Upper lobe of right lung (tissue), 1 donor: ENCODE measurements around the gene TAF4. TPM values are rescaled to one million over a fixed set of nuclear protein-coding genes. Genes with fewer than 3 reads are reported as not detected.

Source experiments
- ATAC-seq: fragments of 200-7000 bp; cut with Tn5 transposase; one replicate; pipeline ENCODE4 v1.9.1; 2020; ENCODE audit warnings: mild to moderate bottlenecking, moderate library complexity
- DNase-seq: peaks from one replicate; pipeline ENCODE4 v3.0.0-alpha.2; 2020
- H3K27ac ChIP-seq: fragments of 200-600 bp; one replicate; pipeline ENCODE4 v1.8.0; 2022
- H3K27me3 ChIP-seq: fragments of 200-600 bp; one replicate; pipeline ENCODE4 v1.8.0; 2022; ENCODE audit warnings: mild to moderate bottlenecking
- H3K36me3 ChIP-seq: fragments of 200-600 bp; one replicate; pipeline ENCODE4 v1.8.0; 2022
- H3K4me1 ChIP-seq: fragments of 200-600 bp; one replicate; pipeline ENCODE4 v1.8.0; 2022
- H3K4me3 ChIP-seq: fragments of 200-600 bp; one replicate; pipeline ENCODE4 v1.8.0; 2022; ENCODE audit warnings: mild to moderate bottlenecking
- H3K9me3 ChIP-seq: fragments of 200-600 bp; one replicate; pipeline ENCODE4 v1.8.0; 2022
- intact Hi-C: fragments of 100-400 bp; cut with DNase I; formaldehyde crosslinking; loops from one replicate; pipeline ENCODE4 v1.11.0; 2022
- total RNA-seq: library from RNA; stranded (reverse); fragmentation: NEBNext Ultra II Directional; extraction: Animal tissue kit (Norgen Biotek cat#: 25700); gene quantifications from one replicate; pipeline ENCODE4 v1.2.1, GENCODE V29; 2021
- TF ChIP-seq, protein P1 (sequence below): fragments of 200-600 bp; IDR thresholded peaks from one replicate; pipeline ENCODE4 v1.8.0; 2022; ENCODE audit warnings: antibody characterized with exemption
- donor health status: DM: no; HTN: yes; CAD: no; lungs with severe emphysema.

The TAF4 gene
- total RNA-seq, 1 donor from 2014 or later = 19.6 TPM

DNA sequence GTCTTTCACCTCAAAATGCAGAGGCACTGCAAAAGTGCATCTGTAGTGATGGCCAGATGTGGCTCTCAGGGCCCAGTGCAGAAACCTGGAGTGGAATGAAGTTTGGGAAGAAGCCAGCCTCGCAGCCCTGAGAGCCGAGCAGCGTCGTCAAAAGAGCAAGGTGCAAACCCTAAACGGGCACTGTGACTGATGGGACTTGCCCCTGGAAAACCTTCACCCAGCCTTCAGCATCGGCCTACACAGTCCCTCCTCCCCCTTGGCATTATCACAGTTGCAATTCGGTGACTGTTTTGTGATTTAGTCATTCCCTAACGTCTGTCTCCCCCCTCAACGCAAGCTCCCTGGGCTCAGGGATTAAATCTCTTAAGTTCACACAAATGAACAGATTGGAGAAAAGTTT is 38.6 kb downstream of the TAF4 start:
- H3K4me1 ChIP-seq = peaks cover 28% of the 10 kb centered on the region
- H3K27me3 ChIP-seq = no peaks in the 10 kb centered on the region
- H3K9me3 ChIP-seq = no peaks in the 10 kb centered on the region
- no peak overlapping the region for H3K4me3 ChIP-seq
- no peaks in the 10 kb centered on the region for H3K36me3 ChIP-seq
- TF ChIP-seq, protein P1, sequence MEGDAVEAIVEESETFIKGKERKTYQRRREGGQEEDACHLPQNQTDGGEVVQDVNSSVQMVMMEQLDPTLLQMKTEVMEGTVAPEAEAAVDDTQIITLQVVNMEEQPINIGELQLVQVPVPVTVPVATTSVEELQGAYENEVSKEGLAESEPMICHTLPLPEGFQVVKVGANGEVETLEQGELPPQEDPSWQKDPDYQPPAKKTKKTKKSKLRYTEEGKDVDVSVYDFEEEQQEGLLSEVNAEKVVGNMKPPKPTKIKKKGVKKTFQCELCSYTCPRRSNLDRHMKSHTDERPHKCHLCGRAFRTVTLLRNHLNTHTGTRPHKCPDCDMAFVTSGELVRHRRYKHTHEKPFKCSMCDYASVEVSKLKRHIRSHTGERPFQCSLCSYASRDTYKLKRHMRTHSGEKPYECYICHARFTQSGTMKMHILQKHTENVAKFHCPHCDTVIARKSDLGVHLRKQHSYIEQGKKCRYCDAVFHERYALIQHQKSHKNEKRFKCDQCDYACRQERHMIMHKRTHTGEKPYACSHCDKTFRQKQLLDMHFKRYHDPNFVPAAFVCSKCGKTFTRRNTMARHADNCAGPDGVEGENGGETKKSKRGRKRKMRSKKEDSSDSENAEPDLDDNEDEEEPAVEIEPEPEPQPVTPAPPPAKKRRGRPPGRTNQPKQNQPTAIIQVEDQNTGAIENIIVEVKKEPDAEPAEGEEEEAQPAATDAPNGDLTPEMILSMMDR = no peak
- ATAC-seq = no peak
- intact Hi-C loops = loop anchor here (10.0 kb wide), 1 partner anchor 108 kb away; no protein-coding TSS in a partner anchor
- DNase-seq = no peak
- no peak overlapping the region for H3K27ac ChIP-seq

DNA sequence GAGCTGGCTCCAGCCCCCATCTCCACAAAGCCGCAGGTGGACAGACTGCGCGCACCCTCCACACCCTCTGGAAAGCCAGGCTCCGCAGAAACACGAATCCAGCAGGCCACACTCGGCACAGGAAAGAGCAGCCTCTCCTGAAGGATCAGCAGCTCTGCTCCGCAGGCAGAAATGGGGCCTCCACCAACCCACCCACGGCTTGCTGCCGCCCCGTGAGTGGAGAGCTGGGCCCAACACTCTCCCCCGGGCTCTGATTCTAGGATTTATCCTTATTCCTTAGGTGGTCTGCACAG is 39.2 kb downstream of the TAF4 start:
- intact Hi-C loops = loop anchor here (10.0 kb wide), 1 partner anchor 108 kb away; no protein-coding TSS in a partner anchor
- Histone ChIP-seq H3K4me1 (peaks cover 28% of the 10 kb centered on the region), H3K4me3 (no peak overlapping the region), H3K9me3 (no peaks in the 10 kb centered on the region), H3K27me3 (no peaks in the 10 kb centered on the region), H3K36me3 (no peaks in the 10 kb centered on the region), H3K27ac (no peak overlapping the region)
- no peak for DNase-seq
- ATAC-seq = no peak
- TF ChIP-seq, protein P1 = no peak

DNA sequence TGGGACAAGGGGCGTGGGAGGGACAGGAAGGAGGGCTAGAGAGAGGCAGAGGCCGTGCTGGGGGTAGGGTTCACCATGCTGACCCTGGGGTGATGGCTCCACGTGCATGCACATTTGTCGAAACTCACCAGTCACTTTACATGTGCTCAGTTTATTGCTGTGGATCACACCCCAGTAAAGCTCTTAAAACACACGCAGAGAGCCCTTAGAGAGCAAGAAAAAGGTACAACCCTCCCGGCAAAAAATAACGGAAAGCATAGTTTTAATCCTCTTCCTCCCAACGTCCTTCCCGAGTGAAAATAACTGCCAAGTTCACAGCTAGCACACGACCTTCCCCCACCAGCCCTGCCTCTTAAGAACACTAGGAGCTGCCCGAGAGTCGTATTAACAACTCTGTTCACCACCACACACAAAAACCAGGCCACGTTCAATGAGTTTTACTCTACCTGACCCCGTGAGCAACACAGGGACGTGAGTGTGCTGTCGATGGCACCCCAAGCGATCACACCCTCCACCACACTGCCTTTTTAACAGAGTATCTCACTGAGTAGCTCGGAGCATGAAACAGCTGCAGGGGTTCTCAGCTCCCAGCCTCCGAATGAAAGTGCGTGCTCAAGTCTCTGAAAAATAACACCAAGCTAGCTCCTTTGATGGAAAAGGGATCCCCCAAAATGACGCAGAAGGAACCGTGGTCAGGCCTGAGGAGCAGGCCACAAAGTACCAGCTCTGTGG is 39.7 kb downstream of the TAF4 start:
- Histone ChIP-seq H3K4me3 (no peak overlapping the region), H3K27ac (no peak overlapping the region), H3K9me3 (no peaks in the 10 kb centered on the region), H3K4me1 (peaks cover 29% of the 10 kb centered on the region), H3K27me3 (no peaks in the 10 kb centered on the region), H3K36me3 (no peaks in the 10 kb centered on the region)
- TF ChIP-seq, protein P1 = peak; percentile 52
- intact Hi-C loops = loop anchor here (10.0 kb wide), 1 partner anchor 109 kb away; no protein-coding TSS in a partner anchor
- no peak for DNase-seq
- ATAC-seq = peak; percentile 54

DNA sequence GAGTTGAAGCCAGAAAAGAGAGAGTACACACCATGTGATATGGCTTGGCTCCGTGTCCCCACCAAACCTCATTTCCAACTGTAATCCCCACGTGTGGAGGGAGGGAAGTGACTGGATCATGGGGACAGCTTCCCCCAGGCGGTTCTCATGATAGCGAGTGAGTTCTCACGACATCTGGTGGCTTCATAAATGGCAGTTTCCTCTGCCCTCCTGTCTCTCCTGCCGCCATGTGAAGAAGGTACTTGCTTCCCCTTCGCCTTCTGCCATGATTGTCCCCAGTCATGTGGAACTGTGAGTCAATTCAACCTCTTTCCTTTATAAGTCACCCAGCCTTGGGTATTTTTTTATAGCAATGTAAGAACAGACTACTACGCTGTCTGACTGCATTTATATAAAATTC is 40.3 kb downstream of the TAF4 start:
- Histone ChIP-seq H3K27ac (no peak overlapping the region), H3K4me1 (peaks cover 24% of the 10 kb centered on the region), H3K9me3 (no peaks in the 10 kb centered on the region), H3K4me3 (no peak overlapping the region), H3K27me3 (no peaks in the 10 kb centered on the region), H3K36me3 (no peaks in the 10 kb centered on the region)
- intact Hi-C loops = loop anchor here (10.0 kb wide), 1 partner anchor 109 kb away; no protein-coding TSS in a partner anchor
- DNase-seq (no peak), ATAC-seq (peak; percentile 9)
- TF ChIP-seq, protein P1 = no peak

DNA sequence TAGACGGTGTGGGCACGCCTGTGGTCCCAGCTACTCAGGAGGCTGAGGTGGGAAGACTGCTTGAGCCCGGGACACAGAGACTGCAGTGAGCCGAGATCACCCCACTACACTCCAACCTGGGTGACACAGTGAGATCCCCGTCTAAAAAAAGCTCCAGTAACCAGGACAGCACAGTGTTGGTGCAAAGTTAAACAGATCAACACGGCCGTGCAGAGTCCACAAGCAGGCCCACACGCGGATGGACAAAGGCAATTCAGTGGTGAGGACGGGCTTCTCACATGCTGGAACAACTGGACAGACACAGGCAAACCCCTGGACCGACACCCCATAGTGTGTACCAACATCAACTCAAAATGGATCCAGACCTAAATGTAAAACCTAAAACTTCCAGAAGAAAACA is 41.7 kb downstream of the TAF4 start:
- H3K4me1 ChIP-seq = peaks cover 22% of the 10 kb centered on the region
- H3K27ac ChIP-seq = no peak overlapping the region
- no peak for ATAC-seq
- intact Hi-C loops = loop anchor here (10.0 kb wide), 1 partner anchor 111 kb away; no protein-coding TSS in a partner anchor
- DNase-seq = no peak
- TF ChIP-seq, protein P1 = no peak
- no peak overlapping the region for H3K4me3 ChIP-seq
- H3K36me3 ChIP-seq = no peaks in the 10 kb centered on the region
- H3K9me3 ChIP-seq = no peaks in the 10 kb centered on the region
- no peaks in the 10 kb centered on the region for H3K27me3 ChIP-seq
